Uterus (tissue), 4 donors: ENCODE results near the gene EEFSEC. TPM values are rescaled to one million over a fixed set of nuclear protein-coding genes. Genes with fewer than 3 reads are reported as not detected.

Experiments used
- DNase-seq, 2 donors: peaks; one replicate each; pipeline ENCODE4 v3.0.0-alpha.2; 2019 to 2020
- H3K27ac ChIP-seq, 2 donors: fragments of 200-600 bp; sonication (generic); 1 replicate in 1 of 2; 2 replicates in 1 of 2; pipeline ENCODE4 v1.5.1; 2016 to 2018
- H3K27me3 ChIP-seq, 2 donors: fragments of 200-600 bp; sonication (generic); one replicate each; pipeline ENCODE4 v1.5.1; 2018 to 2019; ENCODE audit warnings: control low read depth in 1 of 2
- H3K36me3 ChIP-seq, 2 donors: fragments of 200-600 bp; sonication (generic); one replicate each; pipeline ENCODE4 v1.5.1; 2019; ENCODE audit warnings: control low read depth in 1 of 2
- H3K4me1 ChIP-seq, 2 donors: fragments of 200-600 bp; sonication (generic); one replicate each; pipeline ENCODE4 v1.5.1; 2018 to 2019; ENCODE audit warnings: control low read depth in 1 of 2
- H3K4me3 ChIP-seq, 2 donors: fragments of 200-600 bp; sonication (generic); 1 replicate in 1 of 2; 2 replicates in 1 of 2; pipeline ENCODE4 v1.5.1; 2018 to 2019; ENCODE audit warnings: mild to moderate bottlenecking in 1 of 2
- H3K9me3 ChIP-seq, 2 donors: fragments of 200-600 bp; sonication (generic); one replicate each; pipeline ENCODE4 v1.5.1; 2019; ENCODE audit warnings: control low read depth in 1 of 2
- POLR2A ChIP-seq, 2 donors: fragments of 450-650 bp; IDR thresholded peaks; one replicate each; pipeline ENCODE4 v1.6.1; 2016; ENCODE audit warnings: antibody characterized with exemption in 2 of 2, mild to moderate bottlenecking in 1 of 2, moderate library complexity in 1 of 2
- intact Hi-C: fragments of 100-400 bp; cut with DNase I; formaldehyde crosslinking; loops from one replicate; pipeline ENCODE4 v1.15.1; 2023; ENCODE audit warnings: low total_unique reads
- total RNA-seq, 4 donors: library from RNA; depleted of rRNA in 3 of 4; stranded (reverse); fragments of >200 nt in 3 of 4; gene quantifications; one replicate each; pipeline versions ENCODE4 v1.1.0 to v1.2.4, GENCODE V29; 2014 to 2023
- TF ChIP-seq, protein P1 (sequence below), 4 experiments: fragments of 200-600 bp in 2 of 4; fragments of 450-650 bp in 2 of 4; sonication (generic) in 2 of 4; IDR thresholded peaks; one replicate each; pipeline ENCODE4 v1.5.1; 2016 to 2019; ENCODE audit warnings: antibody characterized with exemption in 4 of 4, mild to moderate bottlenecking in 2 of 4, moderate library complexity in 1 of 4
- donor health status: DM: yes; HTN: yes; CAD: no.

EEFSEC gene
- total RNA-seq, 4 donors from 2014 or later = 2.9 to 20.0 (median 12.5) TPM

DNA sequence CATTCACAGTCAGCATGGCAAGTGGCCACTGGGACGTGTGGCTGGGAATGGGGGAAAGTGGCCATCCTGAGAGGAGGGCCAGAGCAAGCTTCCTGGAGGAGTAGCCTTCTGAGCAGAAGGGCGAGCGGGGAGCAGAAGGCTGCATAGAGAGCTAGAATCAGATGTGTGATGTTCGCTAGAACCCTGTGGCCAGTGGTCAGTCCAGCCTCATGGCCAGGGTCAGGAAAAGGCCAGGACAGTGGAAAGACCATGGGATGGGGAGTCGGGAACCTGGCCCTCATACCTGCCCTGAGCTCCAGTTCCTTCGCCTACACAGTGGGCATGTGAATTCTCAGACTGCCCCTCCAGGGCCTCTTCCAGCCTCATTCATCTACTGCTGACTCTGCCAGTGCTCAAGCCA is 211.0 kb downstream of the EEFSEC start:
- Histone ChIP-seq H3K9me3 (no peaks in the 10 kb centered on the region), H3K36me3 (no peaks in the 10 kb centered on the region), H3K27me3 (no peaks in the 10 kb centered on the region), H3K4me3 (no peak overlapping the region), H3K4me1 (no peaks in the 10 kb centered on the region), H3K27ac (no peak overlapping the region)
- DNase-seq = no peak
- intact Hi-C loops = no loop called here
- no peak for TF ChIP-seq POLR2A (IDR thresholded peaks at IDR 0.05)
- TF ChIP-seq, protein P1, sequence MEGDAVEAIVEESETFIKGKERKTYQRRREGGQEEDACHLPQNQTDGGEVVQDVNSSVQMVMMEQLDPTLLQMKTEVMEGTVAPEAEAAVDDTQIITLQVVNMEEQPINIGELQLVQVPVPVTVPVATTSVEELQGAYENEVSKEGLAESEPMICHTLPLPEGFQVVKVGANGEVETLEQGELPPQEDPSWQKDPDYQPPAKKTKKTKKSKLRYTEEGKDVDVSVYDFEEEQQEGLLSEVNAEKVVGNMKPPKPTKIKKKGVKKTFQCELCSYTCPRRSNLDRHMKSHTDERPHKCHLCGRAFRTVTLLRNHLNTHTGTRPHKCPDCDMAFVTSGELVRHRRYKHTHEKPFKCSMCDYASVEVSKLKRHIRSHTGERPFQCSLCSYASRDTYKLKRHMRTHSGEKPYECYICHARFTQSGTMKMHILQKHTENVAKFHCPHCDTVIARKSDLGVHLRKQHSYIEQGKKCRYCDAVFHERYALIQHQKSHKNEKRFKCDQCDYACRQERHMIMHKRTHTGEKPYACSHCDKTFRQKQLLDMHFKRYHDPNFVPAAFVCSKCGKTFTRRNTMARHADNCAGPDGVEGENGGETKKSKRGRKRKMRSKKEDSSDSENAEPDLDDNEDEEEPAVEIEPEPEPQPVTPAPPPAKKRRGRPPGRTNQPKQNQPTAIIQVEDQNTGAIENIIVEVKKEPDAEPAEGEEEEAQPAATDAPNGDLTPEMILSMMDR (IDR thresholded peaks at IDR 0.05) = no peak

- no peak overlapping the region for H3K4me3 ChIP-seq
- H3K36me3 ChIP-seq = no peaks in the 10 kb centered on the region
- no peak for TF ChIP-seq POLR2A (IDR thresholded peaks at IDR 0.05)
- TF ChIP-seq, protein P1 (IDR thresholded peaks at IDR 0.05) = no peak
- no peak for DNase-seq
- intact Hi-C loops = no loop called here
- no peaks in the 10 kb centered on the region for H3K9me3 ChIP-seq
- no peaks in the 10 kb centered on the region for H3K27me3 ChIP-seq
- no peak overlapping the region for H3K27ac ChIP-seq
- H3K4me1 ChIP-seq = no peaks in the 10 kb centered on the region
Measured at GRCh38 chr3:128364808-128365360, 211.6 kb downstream of the EEFSEC start.

DNA sequence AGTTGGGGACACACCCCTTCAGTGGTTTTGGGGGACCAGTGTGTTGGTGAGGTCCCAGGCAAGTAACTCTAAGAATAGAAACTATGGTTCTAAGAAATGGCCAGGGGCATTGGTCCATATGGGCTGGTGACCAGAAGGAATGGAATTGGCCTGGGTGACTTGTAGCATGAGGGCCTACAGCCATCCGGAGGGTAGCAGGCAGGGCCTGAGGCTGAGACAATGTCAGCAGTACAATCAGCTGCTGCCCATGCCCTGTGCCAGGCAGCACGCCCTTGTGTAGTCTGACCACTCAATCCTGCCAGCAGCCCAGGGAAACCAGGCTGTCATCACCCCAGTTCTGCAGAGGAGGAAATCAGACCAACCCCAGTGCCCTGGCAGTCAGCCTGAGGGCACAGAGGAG is 212.9 kb downstream of the EEFSEC start:
- no peak for TF ChIP-seq POLR2A (IDR thresholded peaks at IDR 0.05)
- TF ChIP-seq, protein P1 (IDR thresholded peaks at IDR 0.05) = no peak
- intact Hi-C loops = no loop called here

DNA sequence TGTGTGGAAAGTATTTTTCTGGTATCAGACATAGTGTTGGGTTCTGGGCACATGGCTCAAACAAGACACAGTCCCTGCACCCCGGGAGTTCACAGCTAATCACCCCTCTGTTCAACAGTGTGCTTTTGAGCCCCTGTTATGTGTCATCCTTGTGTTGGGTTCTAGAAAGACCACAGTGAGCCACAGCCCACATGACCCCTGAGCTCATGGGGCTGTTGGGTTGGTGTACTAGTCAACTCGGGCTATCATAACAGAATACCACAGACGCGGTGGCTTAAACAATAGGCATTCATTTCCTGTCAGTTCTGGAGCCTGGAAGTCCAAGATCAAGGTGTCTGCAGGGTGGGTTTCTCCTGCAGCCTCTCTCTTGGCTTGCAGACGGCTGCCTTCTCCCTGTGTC is 213.4 kb downstream of the EEFSEC start:
- Histone ChIP-seq H3K4me3 (no peak overlapping the region), H3K27me3 (no peaks in the 10 kb centered on the region), H3K36me3 (no peaks in the 10 kb centered on the region), H3K9me3 (no peaks in the 10 kb centered on the region), H3K27ac (no peak overlapping the region), H3K4me1 (no peaks in the 10 kb centered on the region)
- no peak for DNase-seq
- intact Hi-C loops = no loop called here
- no peak for TF ChIP-seq POLR2A (IDR thresholded peaks at IDR 0.05)
- TF ChIP-seq, protein P1 (IDR thresholded peaks at IDR 0.05) = no peak

More for the DNA sequence above, 212.9 kb downstream of the EEFSEC start:
- H3K4me3 ChIP-seq = no peak overlapping the region
- H3K27me3 ChIP-seq = no peaks in the 10 kb centered on the region
- no peaks in the 10 kb centered on the region for H3K36me3 ChIP-seq
- H3K4me1 ChIP-seq = no peaks in the 10 kb centered on the region
- no peak overlapping the region for H3K27ac ChIP-seq
- no peaks in the 10 kb centered on the region for H3K9me3 ChIP-seq
- DNase-seq = no peak

GRCh38 chr3:128367221-128367620 is 213.9 kb downstream of the EEFSEC start:
- no peak overlapping the region for H3K27ac ChIP-seq
- intact Hi-C loops = no loop called here
- no peaks in the 10 kb centered on the region for H3K36me3 ChIP-seq
- no peak for DNase-seq
- no peaks in the 10 kb centered on the region for H3K27me3 ChIP-seq
- TF ChIP-seq POLR2A (IDR thresholded peaks at IDR 0.05) = no peak
- TF ChIP-seq, protein P1 (IDR thresholded peaks at IDR 0.05) = no peak
- no peak overlapping the region for H3K4me3 ChIP-seq
- H3K9me3 ChIP-seq = no peaks in the 10 kb centered on the region
- no peaks in the 10 kb centered on the region for H3K4me1 ChIP-seq
